Fibroblast of skin of left quadriceps (primary cell): ENCODE data around the gene RAPGEF5.

Experiments used
- DNase-seq, 2 experiments: peaks; one replicate each; pipeline ENCODE4 v3.0.0-alpha.2; 2013; ENCODE audit warnings: low read depth in 2 of 2

Gene RAPGEF5

DNA sequence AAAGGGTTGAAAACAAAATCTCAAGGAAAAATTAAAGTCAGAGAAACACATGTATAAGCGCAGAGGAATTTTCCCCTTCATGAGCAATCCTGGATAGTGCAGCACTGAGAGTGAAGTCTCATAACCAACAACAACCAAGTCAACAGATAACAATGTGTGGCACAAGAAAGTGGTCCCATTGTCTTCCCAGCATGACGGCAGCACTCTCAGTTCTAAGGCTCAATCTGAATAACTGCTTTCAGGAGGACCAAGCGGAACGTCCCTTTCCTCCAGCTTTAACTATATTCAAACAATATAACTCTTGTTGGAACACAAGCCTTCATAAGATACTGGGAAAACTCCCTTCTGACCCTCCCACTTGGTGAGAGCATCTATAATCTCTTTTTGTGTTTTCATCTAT, 137.9 kb downstream of the RAPGEF5 start:
- no peak for DNase-seq

GRCh38 chr7:22216832-22217475, 140.0 kb downstream of the RAPGEF5 start:
- no peak for DNase-seq

- no peak for DNase-seq
Observed at GRCh38 chr7:22216309-22216708, 140.6 kb downstream of the RAPGEF5 start.

DNA sequence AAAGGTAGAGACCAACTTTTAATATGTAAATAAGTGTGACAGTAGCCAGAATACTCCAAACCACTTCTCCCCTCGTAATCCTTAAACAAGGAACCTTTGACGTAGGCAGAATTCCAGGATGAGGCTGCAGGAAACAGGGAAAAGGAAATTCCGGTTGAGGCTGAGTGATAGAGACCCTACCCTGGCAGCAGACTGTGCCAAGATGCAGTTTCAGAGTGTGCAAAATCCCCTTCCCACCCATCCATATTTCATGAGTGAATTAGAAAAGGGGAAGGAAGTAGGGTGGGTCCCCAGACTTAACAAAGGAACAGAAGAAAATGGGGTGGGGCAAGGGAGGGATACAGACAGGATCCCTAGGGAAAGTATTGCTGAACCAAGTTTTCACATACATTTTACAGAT, 143.0 kb downstream of the RAPGEF5 start:
- DNase-seq: no peak

DNA sequence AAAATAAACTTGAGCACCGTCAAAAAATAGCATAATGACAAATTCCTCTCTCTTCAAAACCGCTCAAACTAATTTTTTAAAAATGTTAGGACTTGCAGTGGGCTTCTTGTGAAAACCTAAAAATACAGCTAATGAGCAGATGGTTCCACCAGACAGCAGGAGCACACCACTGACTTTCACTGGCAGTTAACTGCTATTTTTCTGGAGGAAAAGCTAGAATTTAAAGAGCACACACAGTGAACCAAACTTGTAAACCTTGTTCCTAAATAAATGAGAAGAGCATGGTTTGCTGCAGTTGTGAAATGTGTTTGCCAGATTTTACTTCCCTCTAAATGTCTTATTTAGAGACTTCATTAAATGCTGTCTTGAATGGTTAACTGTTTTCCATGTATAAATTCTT, 143.9 kb downstream of the RAPGEF5 start:
- DNase-seq: no peak

- no peak for DNase-seq
Observed at GRCh38 chr7:22210967-22211366, 146.0 kb downstream of the RAPGEF5 start.

DNA sequence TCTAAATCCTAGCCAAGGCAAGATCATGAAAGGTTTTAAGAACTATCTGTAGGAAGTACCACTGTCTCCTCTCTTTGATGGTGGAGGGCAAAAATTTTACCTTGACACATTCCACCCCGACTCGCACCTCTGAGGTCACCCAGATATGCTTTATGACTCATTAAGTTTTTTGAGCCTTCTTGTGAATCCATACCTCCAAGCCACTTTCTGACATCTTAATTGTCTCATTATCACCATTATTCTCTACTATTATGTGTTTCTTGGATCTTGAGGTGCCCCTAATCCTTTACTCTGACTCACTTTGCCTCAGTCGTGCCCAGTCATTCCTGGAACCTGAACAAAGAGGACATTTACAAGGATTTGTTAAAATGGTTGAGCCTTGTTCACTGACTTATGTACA, 146.6 kb downstream of the RAPGEF5 start:
- no peak for DNase-seq

DNA sequence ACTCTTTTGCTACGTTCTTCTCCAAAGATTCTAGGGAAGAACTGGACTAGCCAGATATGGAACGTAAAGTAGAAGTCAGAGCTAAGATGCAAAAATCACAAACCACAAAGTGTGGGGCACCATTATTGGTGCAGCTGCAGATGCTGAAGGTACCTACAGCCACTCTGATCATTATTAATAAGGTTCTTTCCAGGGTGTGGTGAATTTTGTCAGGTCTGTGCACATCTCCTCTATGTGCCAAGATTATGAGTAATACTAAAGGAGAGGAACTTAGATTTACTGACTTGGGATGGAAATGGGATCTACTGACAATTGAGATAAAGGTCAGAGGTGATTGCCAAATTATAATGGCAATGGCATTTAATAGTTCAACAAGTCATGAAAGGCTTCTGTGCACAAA, 148.2 kb downstream of the RAPGEF5 start:
- DNase-seq: no peak

- DNase-seq: no peak
Observed at GRCh38 chr7:22207724-22208225, 149.2 kb downstream of the RAPGEF5 start.

GRCh38 chr7:22205631-22206030, 151.3 kb downstream of the RAPGEF5 start:
- no peak for DNase-seq

DNA sequence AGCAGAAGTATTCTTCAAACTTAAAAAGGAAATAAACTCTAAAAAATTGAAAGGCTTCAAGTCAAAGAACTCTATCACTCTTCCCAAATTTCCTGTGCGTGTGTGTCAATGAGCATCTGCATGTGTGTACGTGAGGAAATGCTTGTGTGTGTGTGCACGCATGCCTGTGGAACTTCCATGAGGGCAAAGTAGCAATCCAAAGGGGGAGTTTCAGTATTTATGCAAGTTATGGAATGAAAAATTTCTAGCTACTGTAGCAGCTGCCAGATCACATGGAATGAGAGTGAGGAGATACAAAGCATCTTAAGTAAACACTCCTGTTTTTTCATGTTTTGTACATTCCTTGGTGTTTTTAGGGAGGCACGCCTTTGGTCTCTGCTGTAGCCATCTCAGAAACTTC, 152.6 kb downstream of the RAPGEF5 start:
- DNase-seq: no peak

- no peak for DNase-seq
Observed at GRCh38 chr7:22202141-22202540, 154.8 kb downstream of the RAPGEF5 start.

GRCh38 chr7:22201186-22201880, 155.6 kb downstream of the RAPGEF5 start:
- no peak for DNase-seq

- DNase-seq: no peak
Observed at GRCh38 chr7:22200777-22201176, 156.2 kb downstream of the RAPGEF5 start.

DNA sequence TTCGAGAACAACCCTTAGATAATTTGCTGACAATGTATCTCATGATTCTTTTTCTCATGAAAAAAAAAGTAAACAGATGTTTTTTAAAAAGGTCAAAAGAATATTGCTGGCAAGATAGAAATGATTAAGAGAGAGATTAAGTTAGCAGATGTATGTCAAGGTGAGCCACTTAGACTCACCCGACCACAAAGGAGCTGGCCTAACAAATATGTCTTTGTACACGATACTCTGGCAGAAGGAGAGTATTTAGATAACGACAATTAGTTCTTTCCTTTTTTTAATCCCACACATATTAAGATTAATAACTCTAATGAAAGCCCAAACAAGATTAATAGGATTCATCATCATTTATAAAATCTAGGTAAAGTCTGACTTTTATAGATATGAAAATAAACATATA, 156.7 kb downstream of the RAPGEF5 start:
- DNase-seq: no peak

DNA sequence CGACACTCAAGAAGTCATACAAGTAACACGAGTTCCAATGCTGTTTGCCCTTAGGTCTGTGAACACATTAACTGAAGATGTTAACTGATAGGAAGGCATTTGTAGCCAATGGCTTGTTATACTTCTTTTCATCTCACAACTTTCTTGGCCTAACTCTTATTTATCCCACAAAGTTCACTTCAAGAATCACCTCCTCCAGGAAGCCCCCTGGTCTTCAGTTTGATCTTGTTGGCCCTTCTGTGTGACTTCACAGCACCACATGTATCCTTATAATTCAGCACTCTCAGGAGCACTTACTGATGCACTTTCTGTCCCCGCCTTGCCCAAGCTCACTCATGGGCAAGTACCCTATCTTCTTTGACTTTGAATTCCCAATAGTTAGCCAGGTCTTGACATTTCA, 159.6 kb downstream of the RAPGEF5 start:
- no peak for DNase-seq

- no peak for DNase-seq
Observed at GRCh38 chr7:22196429-22196828, 160.5 kb downstream of the RAPGEF5 start.

DNA sequence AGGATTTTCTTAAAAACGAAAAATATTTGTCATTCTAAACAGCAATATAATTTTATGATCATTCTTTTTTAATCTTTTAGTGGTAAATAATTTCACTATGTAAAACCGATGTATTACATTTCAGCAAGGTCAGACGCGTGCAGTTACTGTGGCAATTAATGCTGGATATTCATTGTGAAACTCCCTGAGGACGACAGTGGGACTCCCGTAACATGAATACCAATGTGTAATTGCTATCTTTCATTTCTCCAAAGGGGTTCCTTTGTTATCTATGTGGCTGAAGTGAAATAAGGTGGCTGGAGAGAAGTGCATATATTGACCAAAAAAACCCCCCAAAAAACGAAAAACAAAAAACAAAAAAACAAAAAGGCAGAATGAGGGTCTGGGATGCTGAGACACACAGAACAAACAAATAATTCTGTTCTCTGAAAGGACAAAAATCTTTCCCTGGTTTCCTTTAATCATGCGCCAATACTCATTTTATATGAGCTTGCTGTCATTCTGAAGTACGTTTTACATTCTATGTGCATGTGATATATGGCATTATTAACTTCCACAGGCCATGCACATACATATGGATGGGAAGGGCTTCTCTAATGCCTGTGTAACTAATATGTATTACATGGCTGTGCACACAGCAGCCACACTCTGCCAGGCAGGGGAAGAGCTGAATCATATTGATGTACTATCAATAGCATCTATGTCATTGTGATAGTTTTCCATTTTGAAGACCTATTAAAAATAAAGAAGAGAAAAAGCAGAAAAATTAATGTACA, 161.4 kb downstream of the RAPGEF5 start:
- no peak for DNase-seq

DNA sequence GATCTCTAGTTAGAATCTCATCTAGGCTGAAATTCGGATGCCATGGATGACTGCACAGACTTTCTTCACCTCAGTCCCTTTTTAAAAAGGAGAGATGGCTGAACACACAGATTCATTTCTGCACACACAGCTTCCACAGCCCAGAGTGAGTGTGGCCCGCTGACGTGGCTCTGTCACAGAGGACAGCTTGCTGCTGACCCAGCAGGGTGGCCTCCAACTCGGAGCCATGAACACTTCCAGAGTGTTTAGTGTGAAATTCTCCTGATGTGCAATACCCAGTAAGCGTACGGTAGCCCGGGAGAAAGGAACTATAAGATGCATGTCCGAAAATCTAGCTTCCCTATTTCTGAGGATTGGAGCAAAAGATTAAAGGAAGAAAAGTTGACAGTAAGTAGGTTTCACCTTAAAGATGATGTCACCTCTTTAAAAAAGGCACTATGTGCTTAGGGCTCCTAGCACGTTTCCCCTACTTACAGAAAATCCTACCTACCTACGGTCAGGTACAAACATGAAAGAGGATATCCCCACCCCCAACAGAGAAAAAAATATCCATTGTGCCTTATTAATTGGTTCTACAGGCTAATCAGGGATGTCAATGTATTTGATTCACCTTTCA, 162.2 kb downstream of the RAPGEF5 start:
- no peak for DNase-seq

DNA sequence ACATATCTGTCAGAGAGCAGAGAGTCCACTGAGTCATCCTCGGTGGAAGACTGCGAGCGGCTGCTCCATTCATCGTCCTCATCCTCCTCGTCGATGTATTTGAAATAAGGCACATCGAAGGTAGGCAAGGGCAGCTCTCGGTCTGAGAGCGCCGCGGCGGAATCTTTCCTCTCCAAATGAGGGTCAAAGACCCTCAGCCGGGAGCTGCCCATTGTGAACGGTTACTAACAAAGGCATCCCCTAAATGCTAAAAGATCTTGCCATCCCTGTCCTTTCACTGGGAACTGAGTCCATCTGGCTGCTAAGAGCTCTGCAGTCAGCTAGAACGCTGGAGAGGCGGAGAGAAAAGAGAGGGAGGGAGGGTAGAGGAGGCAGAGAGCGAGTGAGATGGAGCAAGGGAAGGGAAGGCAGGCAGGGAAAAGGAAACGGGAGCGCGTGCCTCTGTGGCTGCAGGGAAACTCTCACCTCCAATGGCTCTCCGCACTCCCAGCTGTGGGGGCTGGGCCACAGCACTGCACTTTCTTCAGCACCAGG, 163.4 kb downstream of the RAPGEF5 start:
- peak; percentile 3 to 4 for DNase-seq

- DNase-seq: no peak
Observed at GRCh38 chr7:22192801-22193200, 164.2 kb downstream of the RAPGEF5 start.

DNA sequence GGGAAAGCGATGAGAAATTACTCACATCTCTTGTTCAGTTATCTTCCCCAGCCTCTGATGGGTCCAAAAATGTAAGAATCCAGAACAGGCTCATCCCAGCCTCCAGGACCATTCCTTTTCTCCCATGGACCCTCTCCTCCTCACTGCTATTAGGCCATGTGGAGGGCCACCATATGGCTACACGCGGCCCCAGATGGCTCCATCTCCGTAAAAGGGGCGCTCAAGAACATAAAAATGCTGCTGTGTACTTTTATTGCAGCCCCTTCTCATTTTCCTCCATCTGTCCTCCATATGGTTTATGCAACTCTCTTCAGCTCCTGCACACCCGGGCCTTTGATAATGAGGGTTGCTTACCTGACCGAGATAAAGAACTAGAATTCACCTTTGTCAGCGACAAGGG, 166.2 kb downstream of the RAPGEF5 start:
- DNase-seq: no peak
